Aorta (tissue), 5 donors: ENCODE data around the gene MDGA2. TPM values are rescaled to one million over a fixed set of nuclear protein-coding genes. Genes with fewer than 3 reads are reported as not detected.

Source experiments
- ATAC-seq: fragments of 200-7000 bp; cut with Tn5 transposase; one replicate; pipeline ENCODE4 v1.9.1; 2022; ENCODE audit warnings: moderate library complexity; ENCODE audit not compliant: low FRiP score
- DNase-seq, 2 donors: peaks; one replicate each; pipeline ENCODE4 v3.0.0-alpha.2; 2020
- H3K27ac ChIP-seq, 2 donors: one replicate each; pipeline ENCODE4 v1.5.1; 2013; ENCODE audit warnings: low read length in 2 of 2, mild to moderate bottlenecking in 2 of 2, moderate library complexity in 2 of 2, control low read depth in 1 of 2, inconsistent platforms in 1 of 2, low read depth in 1 of 2
- H3K27me3 ChIP-seq, 2 donors: one replicate each; pipeline ENCODE4 v1.6.1; 2013; ENCODE audit warnings: control low read depth in 1 of 2, low read length in 1 of 2, mild to moderate bottlenecking in 1 of 2, moderate library complexity in 1 of 2; ENCODE audit not compliant: insufficient read depth in 2 of 2, control insufficient read depth in 1 of 2
- H3K36me3 ChIP-seq, 2 donors: one replicate each; pipeline ENCODE4 v1.6.1; 2013; ENCODE audit warnings: control low read depth in 1 of 2, low read length in 1 of 2, mild to moderate bottlenecking in 1 of 2; ENCODE audit not compliant: insufficient read depth in 2 of 2, control insufficient read depth in 1 of 2
- H3K4me1 ChIP-seq, 2 donors: one replicate each; pipeline ENCODE4 v1.6.1; 2013; ENCODE audit warnings: low read length in 2 of 2, control low read depth in 1 of 2, mild to moderate bottlenecking in 1 of 2, moderate library complexity in 1 of 2; ENCODE audit not compliant: insufficient read depth in 2 of 2, control insufficient read depth in 1 of 2
- H3K4me3 ChIP-seq, 2 donors: one replicate each; pipeline ENCODE4 v1.5.1; 2013; ENCODE audit warnings: low read length in 2 of 2, control low read depth in 1 of 2, mild to moderate bottlenecking in 1 of 2
- H3K9me3 ChIP-seq: one replicate; pipeline ENCODE4 v1.6.1; 2013; ENCODE audit warnings: mild to moderate bottlenecking, low read length; ENCODE audit not compliant: control insufficient read depth
- WGBS, 2 donors: extraction: QIAGEN DNeasy Blood & Tissue Kit; methylation state at CpG; one replicate each; pipeline ENCODE4 v1.1.7; 2013; 5-methylcytosine and 5-hydroxymethylcytosine counted together
- intact Hi-C, 2 donors: fragments of 100-400 bp; cut with DNase I; formaldehyde crosslinking; loops; one replicate each; pipeline versions ENCODE4 v1.14.2 to v1.15.0; 2022
- polyA plus RNA-seq, 2 donors: library from polyadenylated mRNA; stranded (reverse); fragments of 200-250 nt; gene quantifications; one replicate each; pipeline ENCODE4 v1.2.3, GENCODE V29; 2013
- total RNA-seq, 2 donors: library from RNA; stranded (reverse); fragmentation: NEBNext Ultra II Directional; extraction: Animal tissue kit (Norgen Biotek cat#: 25700); gene quantifications; one replicate each; pipeline ENCODE4 v1.2.1, GENCODE V29; 2021
- donor health status: healthy with polysubstance abuse.
- donor health status: Bipolar disorder and iron deficiency.
- donor health status: DM: no; HTN: no; CAD: no.
- donor health status: DM: no; HTN: no; CAD: no.
- donor health status: DM: yes; HTN: yes; CAD: no.

Gene MDGA2
- total and polyA plus RNA-seq, 4 donors, result 0.15 TPM; not detected in 3

GRCh38 chr14:47595552-47595951 is 79.9 kb downstream of the MDGA2 start:
- no peak for ATAC-seq
- no peak overlapping the region for H3K27ac ChIP-seq

GRCh38 chr14:47590767-47591495 is 84.5 kb downstream of the MDGA2 start:
- Histone ChIP-seq H3K36me3 (no peaks in the 10 kb centered on the region), H3K27me3 (no peaks in the 10 kb centered on the region), H3K4me3 (no peak overlapping the region), H3K4me1 (no peaks in the 10 kb centered on the region), H3K9me3 (no peaks in the 10 kb centered on the region), H3K27ac (no peak overlapping the region)
- intact Hi-C loops, result no loop called here
- DNase-seq (no peak), ATAC-seq (no peak)
- WGBS, 2 donors, result 43% methylated on average over 2 of the region's 2 CpGs

More at GRCh38 chr14:47595552-47595951, 79.9 kb downstream of the MDGA2 start:
- no peak for DNase-seq
- Histone ChIP-seq H3K9me3 (no peaks in the 10 kb centered on the region), H3K27me3 (no peaks in the 10 kb centered on the region), H3K4me1 (no peaks in the 10 kb centered on the region), H3K36me3 (no peaks in the 10 kb centered on the region), H3K4me3 (no peak overlapping the region)
- intact Hi-C loops, result no loop called here
- 80 to 88% methylated on average over 1 of the region's 1 CpG for WGBS, 2 donors

- Histone ChIP-seq H3K9me3 (no peaks in the 10 kb centered on the region), H3K36me3 (no peaks in the 10 kb centered on the region), H3K27me3 (no peaks in the 10 kb centered on the region), H3K27ac (no peak overlapping the region), H3K4me1 (no peaks in the 10 kb centered on the region), H3K4me3 (no peak overlapping the region)
- ATAC-seq, result no peak
- no peak for DNase-seq
- WGBS, 2 donors, result 87 to 90% methylated on average over 7 of the region's 7 CpGs
- intact Hi-C loops, result no loop called here
Measured at GRCh38 chr14:47585447-47585846, 90.0 kb downstream of the MDGA2 start.

- Histone ChIP-seq H3K27me3 (no peaks in the 10 kb centered on the region), H3K4me3 (no peak overlapping the region), H3K4me1 (no peaks in the 10 kb centered on the region), H3K27ac (no peak overlapping the region), H3K9me3 (no peaks in the 10 kb centered on the region), H3K36me3 (no peaks in the 10 kb centered on the region)
- ATAC-seq (no peak), DNase-seq (no peak)
- intact Hi-C loops, result no loop called here
Measured at GRCh38 chr14:47567273-47567672, 108.1 kb downstream of the MDGA2 start.

- H3K4me1 ChIP-seq, result no peaks in the 10 kb centered on the region
- H3K27me3 ChIP-seq, result no peaks in the 10 kb centered on the region
- WGBS, 2 donors, result 68 to 69% methylated on average over 1 of the region's 1 CpG
- H3K36me3 ChIP-seq, result no peaks in the 10 kb centered on the region
- H3K9me3 ChIP-seq, result no peaks in the 10 kb centered on the region
- no peak for DNase-seq
- intact Hi-C loops, result no loop called here
- no peak overlapping the region for H3K4me3 ChIP-seq
- no peak overlapping the region for H3K27ac ChIP-seq
- ATAC-seq, result no peak
Measured at GRCh38 chr14:47557894-47558293, 117.5 kb downstream of the MDGA2 start.

- no peak for ATAC-seq
- Histone ChIP-seq H3K4me1 (no peaks in the 10 kb centered on the region), H3K4me3 (no peak overlapping the region), H3K9me3 (no peaks in the 10 kb centered on the region), H3K36me3 (no peaks in the 10 kb centered on the region), H3K27ac (no peak overlapping the region), H3K27me3 (no peaks in the 10 kb centered on the region)
- no peak for DNase-seq
- intact Hi-C loops, result no loop called here
Measured at GRCh38 chr14:47555333-47555732, 120.1 kb downstream of the MDGA2 start.

- Histone ChIP-seq H3K9me3 (no peaks in the 10 kb centered on the region), H3K36me3 (no peaks in the 10 kb centered on the region), H3K4me3 (no peak overlapping the region), H3K27ac (no peak overlapping the region), H3K4me1 (no peaks in the 10 kb centered on the region), H3K27me3 (no peaks in the 10 kb centered on the region)
- 79 to 86% methylated on average over 2 of the region's 2 CpGs for WGBS, 2 donors
- intact Hi-C loops, result no loop called here
- ATAC-seq, result no peak
- DNase-seq, result no peak
Measured at GRCh38 chr14:47549886-47550285, 125.5 kb downstream of the MDGA2 start.

- Histone ChIP-seq H3K36me3 (no peaks in the 10 kb centered on the region), H3K4me3 (no peak overlapping the region), H3K27ac (no peak overlapping the region), H3K4me1 (no peaks in the 10 kb centered on the region), H3K27me3 (no peaks in the 10 kb centered on the region), H3K9me3 (no peaks in the 10 kb centered on the region)
- ATAC-seq, result no peak
- intact Hi-C loops, result no loop called here
- DNase-seq, result no peak
- WGBS, 2 donors, result 86 to 89% methylated on average over 1 of the region's 1 CpG
Measured at GRCh38 chr14:47543459-47543858, 131.9 kb downstream of the MDGA2 start.

- H3K36me3 ChIP-seq, result no peaks in the 10 kb centered on the region
- no peak overlapping the region for H3K4me3 ChIP-seq
- H3K27ac ChIP-seq, result no peak overlapping the region
- H3K9me3 ChIP-seq, result no peaks in the 10 kb centered on the region
- H3K27me3 ChIP-seq, result no peaks in the 10 kb centered on the region
- WGBS, 2 donors, result 54 to 70% methylated on average over 4 of the region's 4 CpGs
- DNase-seq (no peak), ATAC-seq (no peak)
- H3K4me1 ChIP-seq, result no peaks in the 10 kb centered on the region
- intact Hi-C loops, result no loop called here
Measured at GRCh38 chr14:47541662-47542061, 133.7 kb downstream of the MDGA2 start.
